H1 (cell line): Measurements from ENCODE around the gene SCN8A. TPM values are rescaled to one million over a fixed set of nuclear protein-coding genes. Genes with fewer than 3 reads are reported as not detected.

ENCODE experiments used
- CTCF ChIA-PET: fragments of 300-600 bp; sonication (Branson Sonifier 250); formaldehyde crosslinking; loops from one replicate; lab custom pipeline; 2021; ENCODE audit not compliant: partially characterized antibody; lab: Charles Lee
- POLR2A ChIA-PET: fragments of 300-600 bp; sonication (Branson Sonifier 250); formaldehyde crosslinking; loops from one replicate; lab custom pipeline; 2021; ENCODE audit warnings: inconsistent platforms; ENCODE audit not compliant: partially characterized antibody; lab: Charles Lee
- DNase-seq, 2 experiments: peaks; one replicate each; pipeline versions ENCODE4 v3.0.0 to v3.0.0-alpha.2; 2010 to 2022; ENCODE audit warnings: low spot score in 2 of 2, low read depth in 1 of 2, mixed read lengths in 1 of 2
- FAIRE-seq: peaks from 2 replicates; lab custom pipeline; 2011; peaks lifted over from hg19 to GRCh38; lab: Jason Lieb, UNC
- H2AFZ ChIP-seq: 2 replicates; pipeline ENCODE4 v1.8.1; 2012; ENCODE audit warnings: low read length, inconsistent platforms
- H2AK5ac ChIP-seq: 2 replicates; pipeline ENCODE4 v1.6.1; 2013; ENCODE audit warnings: low read depth, low read length
- H2BK120ac ChIP-seq: replicated peaks from 2 replicates; pipeline ENCODE3; 2013; ENCODE audit warnings: low read depth, low read length, inconsistent platforms
- H2BK12ac ChIP-seq: 2 replicates; pipeline ENCODE4 v1.6.1; 2013; ENCODE audit warnings: low read depth, low read length
- H2BK15ac ChIP-seq: 2 replicates; pipeline ENCODE4 v1.6.1; 2013; ENCODE audit warnings: low read length
- H2BK20ac ChIP-seq: 2 replicates; pipeline ENCODE4 v1.6.1; 2013; ENCODE audit warnings: low read length
- H2BK5ac ChIP-seq: 2 replicates; pipeline ENCODE4 v1.6.1; 2013; ENCODE audit warnings: low read depth, low read length
- H3K14ac ChIP-seq: 2 replicates; pipeline ENCODE4 v1.6.1; 2013; ENCODE audit warnings: inconsistent platforms; ENCODE audit not compliant: insufficient read length
- H3K18ac ChIP-seq: 2 replicates; pipeline ENCODE4 v1.6.1; 2013; ENCODE audit warnings: low read length; ENCODE audit errors: extremely low read depth
- H3K23ac ChIP-seq: 2 replicates; pipeline ENCODE4 v1.6.1; 2013; ENCODE audit warnings: inconsistent platforms; ENCODE audit not compliant: insufficient read length
- H3K23me2 ChIP-seq: 2 replicates; pipeline ENCODE4 v1.6.1; 2013; ENCODE audit warnings: low read depth, low read length
- H3K27ac ChIP-seq: 2 replicates; pipeline ENCODE4 v1.6.1; 2011; ENCODE audit warnings: low read depth, low read length, inconsistent platforms
- H3K27me3 ChIP-seq, 4 experiments: replicated peaks in 1 of 4; 1 replicate in 1 of 4; 2 replicates in 3 of 4; pipeline versions ENCODE4 v1.6.1 to v1.8.1; 2011 to 2013; ENCODE audit warnings: low read length in 3 of 4, mild to moderate bottlenecking in 3 of 4, inconsistent platforms in 2 of 4, mixed read lengths in 2 of 4, moderate library complexity in 1 of 4; ENCODE audit not compliant: control insufficient read depth in 3 of 4, insufficient read depth in 3 of 4; ENCODE audit errors: extremely low read depth in 1 of 4
- H3K36me3 ChIP-seq, 4 experiments: 2 replicates each; pipeline versions ENCODE4 v1.6.1 to v1.8.1; 2011 to 2013; ENCODE audit warnings: mild to moderate bottlenecking in 4 of 4, low read length in 3 of 4, moderate library complexity in 2 of 4, control low read depth in 1 of 4, inconsistent platforms in 1 of 4; ENCODE audit not compliant: insufficient read depth in 4 of 4, control insufficient read depth in 2 of 4
- H3K4ac ChIP-seq: replicated peaks from 2 replicates; pipeline ENCODE3; 2013; ENCODE audit warnings: low read length, low read depth, mixed read lengths, inconsistent platforms; ENCODE audit not compliant: insufficient read length
- H3K4me1 ChIP-seq, 4 experiments: replicated peaks in 1 of 4; 1 replicate in 1 of 4; 2 replicates in 3 of 4; pipeline versions ENCODE4 v1.6.1 to v1.8.1; 2011 to 2013; ENCODE audit warnings: low read length in 3 of 4, inconsistent platforms in 2 of 4, mixed read lengths in 1 of 4; ENCODE audit not compliant: insufficient read depth in 4 of 4, control insufficient read depth in 3 of 4
- H3K4me2 ChIP-seq, 2 experiments: 2 replicates each; pipeline versions ENCODE4 v1.6.1 to v1.8.1; 2011 to 2013; ENCODE audit warnings: low read depth in 2 of 2, low read length in 2 of 2, control low read depth in 1 of 2, inconsistent platforms in 1 of 2, mild to moderate bottlenecking in 1 of 2; ENCODE audit not compliant: insufficient read depth in 1 of 2
- H3K4me3 ChIP-seq, 4 experiments: fragments of 200-600, 300-600 bp in 1 of 4; sonication (generic), shearing (Covaris generic), sonication (Bioruptor Twin) in 1 of 4; 2 replicates each; pipeline versions ENCODE4 v1.5.1 to v1.8.1; 2011 to 2016; ENCODE audit warnings: low read length in 4 of 4, low read depth in 3 of 4, control low read depth in 2 of 4, inconsistent platforms in 2 of 4, mild to moderate bottlenecking in 2 of 4, mixed read lengths in 1 of 4, moderate library complexity in 1 of 4; ENCODE audit not compliant: insufficient read depth in 2 of 4; ENCODE audit errors: extremely low read depth in 1 of 4
- H3K56ac ChIP-seq: replicated peaks from 2 replicates; pipeline ENCODE3; 2013; ENCODE audit warnings: low read depth, mild to moderate bottlenecking, mixed read lengths, low read length, inconsistent platforms; ENCODE audit not compliant: insufficient read length
- H3K79me1 ChIP-seq: 2 replicates; pipeline ENCODE4 v1.6.1; 2013; ENCODE audit warnings: low read depth, low read length, control low read depth
- H3K79me2 ChIP-seq, 2 experiments: 2 replicates each; pipeline versions ENCODE4 v1.6.1 to v1.8.1; 2012 to 2013; ENCODE audit warnings: low read length in 2 of 2, mild to moderate bottlenecking in 2 of 2, inconsistent platforms in 1 of 2; ENCODE audit not compliant: insufficient read depth in 2 of 2, control insufficient read depth in 1 of 2
- H3K9ac ChIP-seq, 4 experiments: replicated peaks in 1 of 4; 1 replicate in 1 of 4; 2 replicates in 3 of 4; pipeline versions ENCODE4 v1.6.1 to v1.8.1; 2011 to 2013; ENCODE audit warnings: low read depth in 3 of 4, low read length in 3 of 4, control low read depth in 2 of 4, mild to moderate bottlenecking in 2 of 4, moderate library complexity in 2 of 4, inconsistent platforms in 1 of 4; ENCODE audit errors: extremely low read depth in 1 of 4
- H3K9me3 ChIP-seq, 2 experiments: 2 replicates each; pipeline versions ENCODE4 v1.6.1 to v1.8.1; 2012 to 2013; ENCODE audit warnings: mild to moderate bottlenecking in 2 of 2, moderate library complexity in 2 of 2, control low read depth in 1 of 2, inconsistent platforms in 1 of 2, low read depth in 1 of 2, low read length in 1 of 2, mixed read lengths in 1 of 2; ENCODE audit not compliant: insufficient read depth in 2 of 2
- H4K20me1 ChIP-seq, 2 experiments: replicated peaks in 1 of 2; 2 replicates each; pipeline versions ENCODE3 to v1.8.1; 2011 to 2013; ENCODE audit warnings: inconsistent platforms in 2 of 2, low read length in 2 of 2, mild to moderate bottlenecking in 1 of 2; ENCODE audit not compliant: insufficient read depth in 2 of 2, control insufficient read depth in 1 of 2
- H4K5ac ChIP-seq: 2 replicates; pipeline ENCODE4 v1.6.1; 2013; ENCODE audit warnings: low read length, low read depth, mixed read lengths, inconsistent platforms; ENCODE audit not compliant: insufficient read length
- H4K8ac ChIP-seq: 2 replicates; pipeline ENCODE4 v1.8.0; 2013; ENCODE audit warnings: mild to moderate bottlenecking, moderate library complexity, low read length, inconsistent platforms; ENCODE audit not compliant: insufficient read depth; ENCODE audit errors: extremely low read depth
- H4K91ac ChIP-seq: replicated peaks from 2 replicates; pipeline ENCODE3; 2013; ENCODE audit warnings: low read length, mixed read lengths, inconsistent platforms; ENCODE audit not compliant: insufficient read length
- BACH1 ChIP-seq: IDR thresholded peaks from 2 replicates; pipeline ENCODE4 v1.6.1; 2012; ENCODE audit warnings: low read length, improper control_type of control experiment
- BRCA1 ChIP-seq: IDR thresholded peaks from 2 replicates; pipeline ENCODE4 v1.6.1; 2012; ENCODE audit warnings: low read depth, low read length, improper control_type of control experiment
- CBX8 ChIP-seq: fragments of 300-800, 300-1000 bp; sonication (generic); IDR thresholded peaks from 2 replicates; pipeline ENCODE4 v1.7.1; 2016; ENCODE audit warnings: low read depth, low read length, borderline replicate concordance
- CHD1 ChIP-seq: IDR thresholded peaks from 2 replicates; pipeline ENCODE4 v1.6.1; 2012; ENCODE audit warnings: low read depth, low read length, improper control_type of control experiment
- CREB1 ChIP-seq: IDR thresholded peaks from 2 replicates; pipeline ENCODE4 v1.6.1; 2012; ENCODE audit warnings: inconsistent platforms
- FOSL1 ChIP-seq: IDR thresholded peaks from 2 replicates; pipeline ENCODE4 v1.6.1; 2011; ENCODE audit warnings: mild to moderate bottlenecking, low read depth, low read length, moderate library complexity; ENCODE audit not compliant: insufficient read depth
- GTF2F1 ChIP-seq: IDR thresholded peaks from 2 replicates; pipeline ENCODE4 v1.6.1; 2012; ENCODE audit warnings: low read depth, low read length, improper control_type of control experiment, borderline replicate concordance
- KDM1A ChIP-seq: fragments of 200-600, 300-600 bp; sonication (generic); IDR thresholded peaks from 2 replicates; pipeline ENCODE4 v1.7.1; 2016; ENCODE audit warnings: mild to moderate bottlenecking, low read length, borderline replicate concordance
- MAFK ChIP-seq: IDR thresholded peaks from 2 replicates; pipeline ENCODE4 v1.6.1; 2012; ENCODE audit warnings: low read depth, mild to moderate bottlenecking, improper control_type of control experiment, low read length
- SIN3A ChIP-seq, 2 experiments: IDR thresholded peaks in 1 of 2; conservative IDR thresholded peaks in 1 of 2; 2 replicates each; pipeline ENCODE4 v1.6.1; 2011 to 2012; ENCODE audit warnings: low read length in 2 of 2, improper control_type of control experiment in 1 of 2, low read depth in 1 of 2, mild to moderate bottlenecking in 1 of 2
- SIRT6 ChIP-seq: IDR thresholded peaks from one replicate; pipeline ENCODE4 v1.7.1; 2012; ENCODE audit warnings: low read length, inconsistent platforms
- SRF ChIP-seq: IDR thresholded peaks from 2 replicates; pipeline ENCODE4 v1.6.1; 2011; ENCODE audit warnings: mild to moderate bottlenecking, low read depth, low read length, moderate library complexity
- TAF7 ChIP-seq: optimal IDR thresholded peaks from 2 replicates; pipeline ENCODE3; 2011; ENCODE audit warnings: low read depth, mild to moderate bottlenecking, inconsistent platforms, low read length, moderate library complexity, borderline replicate concordance
- WGBS, 2 experiments: shearing (Covaris generic) in 1 of 2; methylation state at CpG; one replicate each; pipeline versions ENCODE4 v1.1.6 to v1.1.7; 2013 to 2015; ENCODE audit warnings: low lambda C conversion rate in 2 of 2, mixed read lengths in 2 of 2, inconsistent platforms in 1 of 2, low coverage in 1 of 2, missing lambda C conversion rate in 1 of 2; ENCODE audit not compliant: insufficient replicate concordance in 2 of 2, insufficient coverage in 1 of 2, insufficient read length in 1 of 2; ENCODE audit errors: extremely low coverage in 1 of 2, missing lambda C conversion rate in 1 of 2; 5-methylcytosine and 5-hydroxymethylcytosine counted together
- polyA plus RNA-seq, 7 experiments: library from polyadenylated mRNA; depleted of rRNA in 3 of 7; stranded (reverse) in 5 of 7; unstranded in 2 of 7; fragments of >200 nt in 5 of 7; fragments of 200-250 nt in 2 of 7; gene quantifications; 1 replicate in 5 of 7; 2 replicates in 1 of 7; 4 replicates in 1 of 7; pipeline versions ENCODE4 v1.2.1 to v1.2.3, GENCODE V29; 2011 to 2013; ENCODE audit warnings: missing spikeins in 2 of 7, mixed read lengths in 2 of 7
- total RNA-seq: library from RNA; stranded (reverse); fragmentation: NEBNext Ultra II Directional; extraction: Animal tissue kit (Norgen Biotek cat#: 25700); gene quantifications from 2 replicates; pipeline ENCODE4 v1.2.1, GENCODE V29; 2021
- TF ChIP-seq, protein P1 (sequence below): IDR thresholded peaks from 2 replicates; pipeline ENCODE4 v1.6.1; 2011; ENCODE audit warnings: low read depth, mild to moderate bottlenecking, low read length; ENCODE audit not compliant: insufficient read depth

The SCN8A gene
- total and polyA plus RNA-seq, 2 of the 8 experiments (the other 6 are each of a cell fraction or from before 2014, with no cell fraction given) = 6.3 to 10.7 TPM

DNA sequence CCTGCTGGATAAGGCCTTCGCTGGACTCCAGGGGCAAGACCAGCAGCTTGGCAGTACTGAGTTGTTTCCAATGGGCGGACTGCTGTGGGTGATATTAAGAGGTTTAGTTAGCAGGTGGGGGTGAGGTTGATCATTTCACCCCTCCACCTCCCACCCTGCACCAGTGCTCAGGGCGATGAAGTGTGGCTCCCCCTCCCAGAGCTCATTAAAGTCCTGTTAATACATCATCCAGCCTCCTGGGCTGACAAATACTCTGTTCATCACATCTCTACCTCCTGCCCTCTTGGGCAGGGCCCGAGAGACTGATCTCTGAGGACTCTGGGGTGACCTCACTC is 259.9 kb downstream of the SCN8A start:
- Histone ChIP-seq H3K79me1 (peaks cover 2% of the 10 kb centered on the region; the same call in 1 of the 2 replicates), H2AK5ac (no peak overlapping the region), H2AFZ (no peak overlapping the region), H3K4me3 (no peak overlapping the region), H3K9ac (no peak overlapping the region), H3K56ac (no peak overlapping the region), H3K23me2 (peaks cover 18% of the 10 kb centered on the region; the same call in 1 of the 2 replicates), H2BK120ac (no peak overlapping the region), H3K4me1 (peaks cover 6 to 25% (median 14%) of the 10 kb centered on the region in 4 experiments), H2BK20ac (no peak overlapping the region), H4K91ac (no peak overlapping the region), H4K20me1 (peaks cover 0 to 5% of the 10 kb centered on the region in 2 experiments), H4K5ac (no peak overlapping the region), H3K23ac (no peak overlapping the region), H3K18ac (no peak overlapping the region), H2BK15ac (peak overlapping the region; percentile 72; the same call in 1 of the 2 replicates), H2BK12ac (no peak overlapping the region), H3K27me3 (peaks cover 6 to 40% (median 36%) of the 10 kb centered on the region in 4 experiments), H3K4me2 (no peak overlapping the region; a peak in 1 of 4 replicates), H3K4ac (no peak overlapping the region), H3K27ac (no peak overlapping the region), H3K14ac (no peak overlapping the region), H3K36me3 (no peaks in the 10 kb centered on the region), H3K9me3 (no peaks in the 10 kb centered on the region), H2BK5ac (no peak overlapping the region), H4K8ac (no peak overlapping the region), H3K79me2 (no peaks in the 10 kb centered on the region)
- FAIRE-seq (no peak), DNase-seq (no peak)
- 82% methylated on average over 4 of the region's 4 CpGs; no CpG with 5 or more reads in 1 of the 2 experiments for WGBS, 2 experiments
- ChIA-PET CTCF (interaction anchor here (1.2 to 8.5 kb wide), 9 partner anchors 12 to 50 kb away, joined by 3 to 132 read pairs (median 10); no protein-coding TSS in a partner anchor), POLR2A (interaction anchor here (0.6 to 11.0 kb wide), 4 partner anchors 16 to 1034 kb away, joined by 3 to 107 read pairs (median 4); partner anchors contain the start of gene NR4A1)
- TF ChIP-seq CBX8 = no peak
- TF ChIP-seq, protein P1, sequence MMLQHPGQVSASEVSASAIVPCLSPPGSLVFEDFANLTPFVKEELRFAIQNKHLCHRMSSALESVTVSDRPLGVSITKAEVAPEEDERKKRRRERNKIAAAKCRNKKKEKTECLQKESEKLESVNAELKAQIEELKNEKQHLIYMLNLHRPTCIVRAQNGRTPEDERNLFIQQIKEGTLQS = no peak
- no peak for TF ChIP-seq SIRT6
- no peak for TF ChIP-seq BRCA1
- no peak for TF ChIP-seq KDM1A
- no peak for TF ChIP-seq SRF
- TF ChIP-seq FOSL1 = no peak
- no peak for TF ChIP-seq MAFK
- no peak for TF ChIP-seq CREB1
- TF ChIP-seq GTF2F1 = no peak
- no peak for TF ChIP-seq TAF7
- TF ChIP-seq BACH1 = no peak
- TF ChIP-seq CHD1 = no peak
- no peak for TF ChIP-seq SIN3A (conservative IDR thresholded peaks at IDR 0.05 in 1 of 2, IDR thresholded peaks at IDR 0.05 in 1 of 2; ENCODE audit: low read depth in 1 of 2, low read length in 2 of 2)
